ENCODE measurements around the gene ROBO3.

ROBO3 gene

DNA sequence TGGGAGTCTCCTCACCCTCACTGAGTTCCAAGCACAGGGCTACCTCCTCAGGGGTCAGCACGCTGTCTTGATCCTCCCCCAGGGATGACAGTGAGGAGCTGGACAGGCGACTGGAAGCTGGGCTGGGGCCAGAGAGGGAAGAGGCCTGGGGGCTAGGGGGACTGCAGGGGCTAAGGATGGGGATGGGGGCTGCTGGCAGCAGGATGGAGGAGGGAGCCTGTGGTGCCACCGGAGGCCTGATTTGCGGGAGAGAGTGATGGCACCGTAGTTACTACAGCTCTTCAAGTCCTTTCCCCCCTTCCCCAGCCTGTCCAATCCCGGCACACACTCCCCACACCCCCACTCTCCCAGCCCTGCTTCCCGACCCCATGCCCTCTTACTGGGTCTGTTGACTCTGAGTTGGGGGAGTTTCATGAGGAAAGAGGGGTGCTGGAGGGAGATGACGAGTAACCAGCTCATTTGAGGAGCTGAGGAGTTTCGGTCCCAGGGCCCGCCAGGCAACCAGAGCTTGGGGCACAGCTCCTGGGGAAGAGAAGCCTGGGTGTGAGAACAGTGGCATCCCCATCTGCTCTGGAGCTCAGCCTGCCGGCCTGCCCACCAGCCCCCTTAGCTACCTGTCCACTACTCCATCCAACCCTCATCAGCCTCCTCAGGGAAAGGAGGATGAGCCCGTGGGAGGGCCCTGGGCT, 21.9 kb downstream of the ROBO3 start:
- ATAC-seq, result no peak

DNA sequence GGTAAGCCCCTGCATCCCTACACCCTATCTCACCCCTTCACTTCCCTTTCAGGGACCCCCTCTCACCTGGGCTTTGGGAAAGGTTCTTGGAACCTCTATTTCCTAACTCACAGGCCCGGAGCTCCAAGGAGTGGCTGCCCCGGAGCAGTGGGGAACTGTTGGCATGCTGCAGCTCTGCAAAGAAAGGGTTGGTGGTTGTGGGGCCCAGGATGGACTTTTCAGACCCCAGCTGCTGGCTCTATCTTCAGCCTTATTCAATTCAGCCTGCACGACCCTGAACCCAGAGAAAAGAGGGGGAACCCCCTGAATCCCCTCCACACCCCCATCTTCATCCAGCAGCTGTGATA, 22.4 kb downstream of the ROBO3 start:
- DNase-seq, result no peak
- Mint-ChIP-seq H3K4me1 (no peaks in the 10 kb centered on the region), H3K9me3 (no peaks in the 10 kb centered on the region), H3K27ac (no peak overlapping the region), H3K36me3 (ENCODE audit: low read depth) (no peaks in the 10 kb centered on the region), H3K4me3 (no peak overlapping the region), H3K27me3 (peaks cover 4% of the 10 kb centered on the region)
- ATAC-seq, result no peak

More for the DNA sequence above, 21.9 kb downstream of the ROBO3 start:
- Mint-ChIP-seq H3K36me3 (ENCODE audit: low read depth) (no peaks in the 10 kb centered on the region), H3K9me3 (no peaks in the 10 kb centered on the region), H3K4me3 (no peak overlapping the region), H3K4me1 (no peaks in the 10 kb centered on the region), H3K27ac (no peak overlapping the region), H3K27me3 (peaks cover 4% of the 10 kb centered on the region)
- DNase-seq, result no peak

DNA sequence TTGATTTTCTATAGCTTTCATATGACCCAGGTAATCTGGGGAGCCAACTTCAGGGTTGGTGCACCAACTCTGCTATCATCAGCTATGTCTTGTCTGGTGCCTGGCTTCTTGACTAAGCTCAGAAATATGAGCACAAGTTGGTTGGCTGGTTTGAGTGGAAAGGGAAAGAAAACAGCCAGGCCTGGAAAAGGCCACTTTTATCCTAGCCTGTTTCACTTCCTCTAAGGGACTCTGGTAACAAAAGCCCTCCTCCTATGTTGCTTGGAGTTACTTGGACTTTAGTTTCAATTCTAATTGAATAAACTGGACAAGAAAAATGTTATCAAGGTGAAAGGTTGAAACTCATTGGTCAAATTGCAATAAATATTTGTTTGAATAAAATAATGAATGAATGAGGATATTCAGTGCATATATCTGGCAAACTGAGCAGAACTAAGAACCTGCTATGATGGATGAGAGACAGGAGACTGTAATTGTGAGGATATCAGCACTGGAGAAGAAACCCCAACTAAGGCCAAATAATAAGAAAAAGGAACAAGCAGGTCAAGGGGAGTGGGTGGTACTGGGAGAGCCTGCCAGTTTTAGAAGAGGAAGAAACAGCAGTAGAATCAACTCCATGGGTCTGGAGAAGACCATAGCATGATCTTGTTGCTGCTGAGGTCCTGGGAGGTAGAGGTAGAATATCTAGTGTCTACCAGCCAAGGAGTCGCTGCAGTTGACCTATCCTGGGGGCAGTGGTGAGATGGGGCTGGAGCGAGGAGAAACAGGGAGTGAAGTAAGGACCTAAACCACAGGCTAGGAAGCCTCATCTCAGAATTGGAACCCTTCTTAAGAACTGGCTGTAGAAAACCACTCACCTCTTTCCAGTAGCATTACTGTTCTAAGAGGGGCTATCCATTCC, 24.2 kb downstream of the ROBO3 start:
- H3K27me3 Mint-ChIP-seq, result peaks cover 4% of the 10 kb centered on the region

GRCh38 chr11:124890151-124890550, 24.9 kb downstream of the ROBO3 start:
- no peak overlapping the region for H3K27ac Mint-ChIP-seq
- ATAC-seq (no peak), DNase-seq (no peak)
- H3K4me3 Mint-ChIP-seq, result no peak overlapping the region
- H3K9me3 Mint-ChIP-seq, result no peaks in the 10 kb centered on the region
- no peaks in the 10 kb centered on the region for H3K4me1 Mint-ChIP-seq
- peaks cover 4% of the 10 kb centered on the region for H3K27me3 Mint-ChIP-seq
- H3K36me3 Mint-ChIP-seq (ENCODE audit: low read depth), result no peaks in the 10 kb centered on the region

More for the DNA sequence above, 24.2 kb downstream of the ROBO3 start:
- DNase-seq (no peak), ATAC-seq (no peak)
- H3K4me3 Mint-ChIP-seq, result no peak overlapping the region
- no peak overlapping the region for H3K27ac Mint-ChIP-seq
- no peaks in the 10 kb centered on the region for H3K4me1 Mint-ChIP-seq
- H3K9me3 Mint-ChIP-seq, result no peaks in the 10 kb centered on the region
- H3K36me3 Mint-ChIP-seq (ENCODE audit: low read depth), result no peaks in the 10 kb centered on the region

DNA sequence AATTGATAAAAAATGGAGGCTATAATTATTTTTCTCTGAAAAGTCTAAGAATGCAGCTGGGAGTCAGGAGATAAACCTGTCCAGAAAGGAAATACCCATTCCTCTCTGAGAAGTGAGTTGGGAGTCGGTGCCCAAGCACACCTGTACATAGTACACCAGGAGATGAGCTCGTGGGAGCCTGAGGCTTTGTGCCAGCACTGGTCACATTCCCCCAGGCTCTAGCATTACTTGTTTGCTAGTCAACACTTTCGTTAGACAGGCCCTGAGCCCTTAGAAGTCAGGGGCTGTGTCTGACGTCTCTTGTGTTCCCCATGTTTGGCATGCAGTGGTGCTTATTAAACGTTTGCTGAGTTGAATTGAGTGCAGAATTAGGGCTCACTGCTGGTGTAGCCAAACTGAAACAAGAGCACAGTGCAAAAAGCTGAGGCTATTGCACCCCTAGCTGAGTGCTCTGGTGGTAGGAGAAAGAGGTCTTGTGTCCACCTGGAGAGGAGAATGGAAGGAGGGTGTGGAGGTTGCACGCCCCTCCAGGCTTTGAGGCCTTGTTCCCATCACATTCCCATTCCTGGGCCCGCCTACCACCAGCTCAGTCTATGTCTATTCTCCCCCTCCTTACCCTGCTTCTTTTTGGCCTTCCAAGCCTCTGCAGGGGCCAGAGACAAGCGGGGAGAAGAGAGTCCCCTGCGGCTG, 25.6 kb downstream of the ROBO3 start:
- H3K27ac Mint-ChIP-seq, result no peak overlapping the region
- H3K4me1 Mint-ChIP-seq, result no peaks in the 10 kb centered on the region
- ATAC-seq (no peak), DNase-seq (no peak)
- H3K27me3 Mint-ChIP-seq, result peaks cover 4% of the 10 kb centered on the region
- H3K4me3 Mint-ChIP-seq, result no peak overlapping the region
- no peaks in the 10 kb centered on the region for H3K9me3 Mint-ChIP-seq
- H3K36me3 Mint-ChIP-seq (ENCODE audit: low read depth), result no peaks in the 10 kb centered on the region

DNA sequence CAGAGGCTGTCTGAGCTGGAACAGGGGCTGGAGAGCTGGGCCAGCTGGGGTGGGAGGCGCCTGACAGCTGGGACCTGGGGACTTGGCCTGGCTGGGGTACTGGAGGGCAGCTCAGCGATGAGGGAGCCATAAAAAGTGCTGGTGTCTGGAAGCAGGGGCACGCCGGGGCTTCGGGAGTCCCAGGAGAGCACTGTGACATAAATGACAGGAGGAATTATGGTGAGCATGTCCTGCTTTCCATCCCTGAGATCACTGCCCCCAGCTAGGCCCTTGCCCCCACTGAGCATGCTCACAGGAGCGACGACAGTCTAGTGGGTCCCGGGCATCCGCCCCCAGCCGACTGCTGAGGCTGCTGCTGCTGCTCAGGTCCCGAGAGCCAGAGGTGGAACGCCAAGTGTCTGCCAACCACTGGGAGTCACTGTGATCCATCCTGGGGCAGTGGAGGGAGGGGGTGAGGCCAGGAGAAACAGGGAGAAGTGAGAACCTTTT, 26.2 kb downstream of the ROBO3 start:
- ATAC-seq (no peak), DNase-seq (no peak)
- H3K27me3 Mint-ChIP-seq, result peaks cover 2% of the 10 kb centered on the region
- H3K9me3 Mint-ChIP-seq, result no peaks in the 10 kb centered on the region
- H3K36me3 Mint-ChIP-seq (ENCODE audit: low read depth), result no peaks in the 10 kb centered on the region
- H3K4me1 Mint-ChIP-seq, result no peaks in the 10 kb centered on the region
- H3K27ac Mint-ChIP-seq, result no peak overlapping the region
- H3K4me3 Mint-ChIP-seq, result no peak overlapping the region

- Mint-ChIP-seq H3K27ac (no peak overlapping the region), H3K4me1 (no peaks in the 10 kb centered on the region), H3K9me3 (no peaks in the 10 kb centered on the region), H3K4me3 (no peak overlapping the region), H3K36me3 (ENCODE audit: low read depth) (no peaks in the 10 kb centered on the region), H3K27me3 (no peaks in the 10 kb centered on the region)
- no peak for DNase-seq
- no peak for ATAC-seq
Measured at GRCh38 chr11:124892146-124892545, 26.9 kb downstream of the ROBO3 start.

DNA sequence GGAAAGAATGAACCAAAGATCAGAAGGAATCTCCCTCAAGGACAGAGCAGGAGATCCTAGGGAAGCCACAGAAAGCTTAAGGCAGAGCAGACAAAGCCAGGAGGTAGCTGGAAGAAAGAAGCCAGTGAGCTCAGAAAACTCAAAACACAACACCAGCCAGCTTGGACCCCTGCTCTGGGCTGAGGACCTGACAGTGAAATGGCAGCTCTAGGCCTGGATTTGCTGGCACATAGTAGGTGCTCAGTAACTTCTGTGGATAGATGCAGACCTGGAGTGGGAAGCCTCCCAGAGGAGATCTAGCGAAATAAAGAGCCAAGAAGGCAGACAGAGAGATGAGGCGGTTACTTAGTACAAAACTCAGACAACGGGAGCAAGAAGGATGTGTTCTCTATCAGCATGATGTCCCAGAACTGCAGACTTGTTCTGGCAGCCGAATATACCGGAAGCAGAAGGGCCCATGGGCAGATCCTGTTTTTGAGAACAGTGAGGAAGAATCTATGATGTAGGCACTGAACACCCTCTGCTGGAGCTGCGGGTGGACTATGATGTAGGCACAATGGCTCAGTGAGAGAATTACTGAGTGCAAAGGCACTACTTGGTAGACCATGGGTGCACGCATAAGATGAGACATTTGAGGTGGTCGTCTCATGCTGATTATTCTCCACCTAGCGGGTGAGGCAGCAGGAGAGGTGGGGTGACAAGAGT, 27.7 kb downstream of the ROBO3 start:
- H3K36me3 Mint-ChIP-seq (ENCODE audit: low read depth), result no peaks in the 10 kb centered on the region
- DNase-seq (no peak), ATAC-seq (no peak)
- no peaks in the 10 kb centered on the region for H3K9me3 Mint-ChIP-seq
- no peaks in the 10 kb centered on the region for H3K27me3 Mint-ChIP-seq
- H3K4me1 Mint-ChIP-seq, result no peaks in the 10 kb centered on the region
- no peak overlapping the region for H3K4me3 Mint-ChIP-seq
- no peak overlapping the region for H3K27ac Mint-ChIP-seq

DNA sequence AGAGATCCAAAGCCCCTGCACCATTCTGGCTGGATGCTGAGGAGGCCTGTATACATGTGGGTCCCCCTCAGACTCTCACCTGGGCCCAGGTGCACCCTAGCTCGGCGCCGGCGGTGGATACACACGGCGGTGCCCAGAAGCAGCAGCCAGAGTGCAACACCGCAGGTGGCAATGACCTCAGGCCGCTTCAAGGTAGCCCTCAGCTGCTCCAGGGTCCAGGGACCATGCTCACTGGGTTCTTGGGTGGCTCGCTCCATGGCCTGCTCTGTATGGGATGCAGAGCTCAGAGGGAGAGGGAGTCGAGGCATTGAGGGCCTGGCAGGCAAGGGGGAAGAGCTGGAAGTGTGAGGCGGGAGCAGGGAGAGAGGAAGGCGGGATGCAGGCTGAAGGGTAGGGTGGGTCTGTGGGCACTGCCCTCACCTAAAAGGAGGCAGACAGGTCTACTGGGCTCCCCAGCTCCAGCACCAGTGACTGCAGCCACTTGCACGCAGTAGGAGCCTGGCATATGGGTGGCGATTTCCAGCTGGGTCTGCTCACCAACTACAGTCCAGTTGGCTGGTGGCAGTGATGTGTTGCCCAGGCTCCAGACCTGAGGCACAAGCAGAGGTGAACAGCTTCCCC, 28.7 kb downstream of the ROBO3 start:
- Mint-ChIP-seq H3K27me3 (peaks cover 2% of the 10 kb centered on the region), H3K9me3 (no peaks in the 10 kb centered on the region), H3K36me3 (ENCODE audit: low read depth) (no peaks in the 10 kb centered on the region), H3K4me3 (no peak overlapping the region), H3K27ac (no peak overlapping the region), H3K4me1 (no peaks in the 10 kb centered on the region)
- ATAC-seq (no peak), DNase-seq (no peak)

- H3K9me3 Mint-ChIP-seq, result no peaks in the 10 kb centered on the region
- ATAC-seq (no peak), DNase-seq (no peak)
- peaks cover 9% of the 10 kb centered on the region for H3K27me3 Mint-ChIP-seq
- no peaks in the 10 kb centered on the region for H3K4me1 Mint-ChIP-seq
- H3K4me3 Mint-ChIP-seq, result no peak overlapping the region
- no peak overlapping the region for H3K27ac Mint-ChIP-seq
- no peaks in the 10 kb centered on the region for H3K36me3 Mint-ChIP-seq (ENCODE audit: low read depth)
Measured at GRCh38 chr11:124894606-124895430, 29.6 kb downstream of the ROBO3 start.

DNA sequence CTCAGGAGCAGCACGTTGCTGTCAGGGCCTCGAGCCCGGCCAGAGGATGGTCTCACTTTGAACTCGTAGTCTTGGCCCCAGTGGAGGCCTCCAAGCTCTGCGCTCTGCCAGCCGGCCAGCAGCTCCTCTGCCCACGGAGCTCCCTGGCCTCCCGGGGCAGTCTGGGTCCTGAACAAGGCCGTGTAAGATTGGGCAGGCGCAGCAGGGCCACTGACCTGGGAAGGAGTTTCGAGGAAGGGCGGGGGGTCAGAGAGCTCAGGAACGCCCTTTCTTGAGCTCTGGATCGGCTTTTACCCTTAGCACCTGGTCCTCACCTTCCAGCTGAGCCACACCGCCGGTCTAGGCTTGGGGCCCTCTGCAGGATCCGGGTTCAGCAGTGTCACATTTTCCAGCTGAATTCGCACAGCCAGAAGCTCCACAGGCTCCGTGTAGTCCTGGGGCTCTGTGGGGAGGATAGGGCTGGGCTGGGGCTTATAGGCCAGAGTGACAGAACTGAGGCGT, 30.3 kb downstream of the ROBO3 start:
- peaks cover 9% of the 10 kb centered on the region for H3K27me3 Mint-ChIP-seq
- no peaks in the 10 kb centered on the region for H3K4me1 Mint-ChIP-seq
- DNase-seq, result no peak
- ATAC-seq, result no peak
- H3K27ac Mint-ChIP-seq, result no peak overlapping the region
- H3K9me3 Mint-ChIP-seq, result no peaks in the 10 kb centered on the region
- no peak overlapping the region for H3K4me3 Mint-ChIP-seq
- no peaks in the 10 kb centered on the region for H3K36me3 Mint-ChIP-seq (ENCODE audit: low read depth)

DNA sequence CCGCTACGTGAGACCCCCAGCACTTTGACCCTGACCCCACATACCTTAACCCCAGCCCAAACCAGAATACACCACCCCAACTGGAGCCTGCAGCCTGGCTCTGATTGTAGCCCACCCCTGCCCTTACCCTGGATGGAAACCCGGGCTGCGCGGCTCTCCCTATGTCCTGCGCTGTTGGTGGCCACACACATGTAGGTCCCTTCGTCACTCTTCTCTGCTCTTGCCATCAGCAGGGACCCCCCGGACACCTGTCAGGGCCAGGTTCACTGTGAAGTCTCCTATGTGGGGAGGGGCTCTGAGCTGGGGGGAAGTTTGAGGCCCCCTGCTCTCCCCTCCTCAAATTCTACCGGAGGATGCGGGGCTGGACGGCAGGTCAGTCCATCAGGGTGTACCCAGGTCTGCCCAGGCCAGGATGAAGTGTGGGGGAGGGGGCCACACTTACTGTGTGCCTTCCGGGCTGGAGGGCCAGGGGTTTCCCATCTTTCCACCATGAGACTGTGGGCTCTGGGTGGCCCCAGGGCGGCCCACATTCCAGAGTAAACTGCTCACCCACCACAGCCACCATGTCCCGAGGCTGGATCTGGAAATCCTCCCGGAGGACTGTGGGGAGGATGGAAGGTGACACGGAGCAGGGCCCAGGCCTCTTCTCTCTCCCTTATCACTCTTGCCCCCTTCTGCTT, 31.0 kb downstream of the ROBO3 start:
- no peak for DNase-seq
- no peak overlapping the region for H3K4me3 Mint-ChIP-seq
- no peak for ATAC-seq
- H3K27me3 Mint-ChIP-seq, result peaks cover 9% of the 10 kb centered on the region
- H3K4me1 Mint-ChIP-seq, result no peaks in the 10 kb centered on the region
- no peak overlapping the region for H3K27ac Mint-ChIP-seq
- H3K36me3 Mint-ChIP-seq (ENCODE audit: low read depth), result no peaks in the 10 kb centered on the region
- H3K9me3 Mint-ChIP-seq, result no peaks in the 10 kb centered on the region
